Dermis microvascular lymphatic vessel endothelial cell (primary cell): ENCODE measurements around the gene SMIM45.
"Not testable (repeated sequence)": the region's sequence is repeated elsewhere in the genome, so short reads cannot be mapped to it uniquely, and the experiment has no call there.

Source experiments
- DNase-seq, 2 donors: peaks; one replicate each; pipeline versions ENCODE4 v3.0.0 to v3.0.0-alpha.2; 2010; ENCODE audit warnings: low read depth in 2 of 2

The SMIM45 gene

GRCh38 chr22:41934284-41935014 is 17.5 kb upstream of the SMIM45 start:
- DNase-seq: no peak

- DNase-seq: no peak
Observed at GRCh38 chr22:41935015-41935351, 17.0 kb upstream of the SMIM45 start.

GRCh38 chr22:41935509-41935908 is 16.4 kb upstream of the SMIM45 start:
- DNase-seq: no peak

GRCh38 chr22:41936894-41937169 is 15.1 kb upstream of the SMIM45 start:
- no peak for DNase-seq

- no peak for DNase-seq
Observed at GRCh38 chr22:41939981-41940831, 11.7 kb upstream of the SMIM45 start.

- peak; percentile 56 to 77 for DNase-seq
Observed at GRCh38 chr22:41940832-41941765, 10.9 kb upstream of the SMIM45 start.

- DNase-seq: peak in 1 of 2 donors; percentile 56
Observed at GRCh38 chr22:41943661-41944209, 8.2 kb upstream of the SMIM45 start.

- peak; percentile 83 to 96 for DNase-seq
Observed at GRCh38 chr22:41946629-41947423, 5.1 kb upstream of the SMIM45 start, which contains the start of gene CENPM. Gene CENPM (minus strand): TSS chr22:41947152. CDS start chr22:41947076, 76 bp downstream.

GRCh38 chr22:41947424-41948080 is 4.4 kb upstream of the SMIM45 start:
- no peak for DNase-seq

- DNase-seq: no peak
Observed at GRCh38 chr22:41948142-41948541, 3.8 kb upstream of the SMIM45 start.

- DNase-seq: not testable (repeated sequence)
Observed at GRCh38 chr22:41948928-41949296, 3.0 kb upstream of the SMIM45 start.

- no peak for DNase-seq
Observed at GRCh38 chr22:41949297-41949965, 2.5 kb upstream of the SMIM45 start.

- DNase-seq: no peak
Observed at GRCh38 chr22:41952713-41953112, 763 bp downstream of the SMIM45 start.

GRCh38 chr22:41957941-41958556 is 6.1 kb downstream of the SMIM45 start:
- no peak for DNase-seq

- DNase-seq: no peak
Observed at GRCh38 chr22:41963453-41964111, 11.6 kb downstream of the SMIM45 start.

GRCh38 chr22:41964112-41964491 is 12.2 kb downstream of the SMIM45 start:
- DNase-seq: no peak

GRCh38 chr22:41966225-41966606 is 14.3 kb downstream of the SMIM45 start:
- DNase-seq: no peak

- DNase-seq: peak; percentile 43 to 83
Observed at GRCh38 chr22:41966607-41967240, 14.8 kb downstream of the SMIM45 start.
